Measurements from ENCODE around the gene CDHR3. TPM values are rescaled to one million over a fixed set of nuclear protein-coding genes. Genes with fewer than 3 reads are reported as not detected.

Gene CDHR3
- total RNA-seq, 2 donors from 2014 or later: 5.3 to 7.7 TPM

DNA sequence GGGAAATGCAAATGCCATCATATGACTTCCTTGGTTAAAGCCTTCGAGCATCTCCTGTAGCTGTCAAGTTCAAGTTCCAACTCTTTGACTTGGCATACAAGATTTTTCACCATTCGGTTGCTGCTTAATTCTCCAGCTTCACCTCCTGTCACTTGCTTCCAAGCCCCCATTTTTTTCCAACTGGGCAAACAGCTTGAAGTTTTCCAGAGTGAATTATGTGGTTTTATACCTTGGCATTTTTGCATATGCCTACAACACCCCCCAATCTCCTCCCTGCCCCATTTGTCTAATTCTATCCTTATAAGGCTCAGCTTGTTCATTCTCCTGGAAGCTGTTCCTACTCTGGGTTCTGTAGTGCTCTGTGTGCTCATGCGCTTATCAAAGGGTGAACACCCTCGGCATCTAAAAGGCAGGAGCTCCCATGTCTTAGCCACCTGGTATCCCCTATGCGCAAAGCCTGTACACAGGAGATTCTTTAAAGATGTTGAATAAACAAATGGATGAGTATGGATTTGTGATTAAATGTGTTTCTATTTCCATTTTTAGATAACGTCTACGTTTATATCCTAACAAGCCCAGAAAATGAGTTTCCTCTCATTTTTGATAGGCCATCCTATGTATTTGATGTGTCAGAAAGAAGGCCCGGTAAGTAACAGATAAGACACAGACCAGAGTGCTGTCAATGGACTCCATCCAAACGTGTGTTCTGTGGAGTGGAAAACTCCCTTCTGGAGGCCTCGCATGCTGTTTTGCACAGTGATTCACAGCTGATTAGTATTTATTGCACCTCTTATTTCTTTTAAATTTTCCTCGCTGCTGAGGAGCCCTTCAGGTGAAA is 52.5 kb downstream of the CDHR3 start:
- TF ChIP-seq, protein P1, sequence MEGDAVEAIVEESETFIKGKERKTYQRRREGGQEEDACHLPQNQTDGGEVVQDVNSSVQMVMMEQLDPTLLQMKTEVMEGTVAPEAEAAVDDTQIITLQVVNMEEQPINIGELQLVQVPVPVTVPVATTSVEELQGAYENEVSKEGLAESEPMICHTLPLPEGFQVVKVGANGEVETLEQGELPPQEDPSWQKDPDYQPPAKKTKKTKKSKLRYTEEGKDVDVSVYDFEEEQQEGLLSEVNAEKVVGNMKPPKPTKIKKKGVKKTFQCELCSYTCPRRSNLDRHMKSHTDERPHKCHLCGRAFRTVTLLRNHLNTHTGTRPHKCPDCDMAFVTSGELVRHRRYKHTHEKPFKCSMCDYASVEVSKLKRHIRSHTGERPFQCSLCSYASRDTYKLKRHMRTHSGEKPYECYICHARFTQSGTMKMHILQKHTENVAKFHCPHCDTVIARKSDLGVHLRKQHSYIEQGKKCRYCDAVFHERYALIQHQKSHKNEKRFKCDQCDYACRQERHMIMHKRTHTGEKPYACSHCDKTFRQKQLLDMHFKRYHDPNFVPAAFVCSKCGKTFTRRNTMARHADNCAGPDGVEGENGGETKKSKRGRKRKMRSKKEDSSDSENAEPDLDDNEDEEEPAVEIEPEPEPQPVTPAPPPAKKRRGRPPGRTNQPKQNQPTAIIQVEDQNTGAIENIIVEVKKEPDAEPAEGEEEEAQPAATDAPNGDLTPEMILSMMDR (IDR thresholded peaks at IDR 0.05): no peak
- no peak overlapping the region for H3K9ac ChIP-seq (ENCODE audit: low read depth in 2 of 2, low read length in 2 of 2)
- no peak overlapping the region for H3K27ac ChIP-seq
- intact Hi-C loops (cut with DNase I): no loop called here
- H3K4me1 ChIP-seq: no peaks in the 10 kb centered on the region
- H3K4me3 ChIP-seq: no peak overlapping the region
- no peak for DNase-seq
- no peaks in the 10 kb centered on the region for H3K9me3 ChIP-seq
- no peaks in the 10 kb centered on the region for H3K27me3 ChIP-seq
- no peaks in the 10 kb centered on the region for H3K36me3 ChIP-seq

GRCh38 chr7:106016331-106016730 is 53.3 kb downstream of the CDHR3 start:
- Histone ChIP-seq H3K9ac (ENCODE audit: low read depth in 2 of 2, low read length in 2 of 2) (no peak overlapping the region), H3K4me3 (no peak overlapping the region), H3K9me3 (no peaks in the 10 kb centered on the region), H3K27ac (no peak overlapping the region), H3K4me1 (no peaks in the 10 kb centered on the region), H3K27me3 (no peaks in the 10 kb centered on the region), H3K36me3 (no peaks in the 10 kb centered on the region)
- DNase-seq: no peak
- intact Hi-C loops (cut with DNase I): no loop called here
- TF ChIP-seq, protein P1 (IDR thresholded peaks at IDR 0.05): no peak

DNA sequence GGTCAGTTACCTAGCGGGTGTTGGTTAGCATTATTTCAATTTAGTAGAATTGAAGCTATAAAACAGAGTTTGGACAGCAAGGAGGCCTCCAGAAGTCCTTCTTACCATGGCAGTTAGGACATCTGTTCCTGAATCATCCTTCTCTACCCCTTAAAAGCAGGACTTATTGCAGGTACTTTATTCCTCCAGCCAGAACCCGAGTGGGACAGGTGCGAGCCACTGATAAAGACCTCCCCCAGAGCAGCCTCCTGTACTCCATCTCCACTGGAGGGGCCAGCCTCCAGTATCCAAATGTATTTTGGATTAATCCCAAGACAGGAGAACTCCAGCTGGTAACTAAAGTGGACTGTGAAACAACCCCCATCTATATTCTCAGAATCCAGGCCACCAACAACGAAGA is 54.6 kb downstream of the CDHR3 start:
- no peak overlapping the region for H3K27ac ChIP-seq
- no peaks in the 10 kb centered on the region for H3K36me3 ChIP-seq
- H3K4me3 ChIP-seq: no peak overlapping the region
- no peaks in the 10 kb centered on the region for H3K4me1 ChIP-seq
- H3K9ac ChIP-seq (ENCODE audit: low read depth in 2 of 2, low read length in 2 of 2): no peak overlapping the region
- DNase-seq: no peak
- intact Hi-C loops (cut with DNase I): no loop called here
- no peaks in the 10 kb centered on the region for H3K9me3 ChIP-seq
- TF ChIP-seq, protein P1 (IDR thresholded peaks at IDR 0.05): no peak
- no peaks in the 10 kb centered on the region for H3K27me3 ChIP-seq

- Histone ChIP-seq H3K36me3 (no peaks in the 10 kb centered on the region), H3K4me1 (no peaks in the 10 kb centered on the region), H3K9ac (ENCODE audit: low read depth in 2 of 2, low read length in 2 of 2) (no peak overlapping the region), H3K4me3 (no peak overlapping the region), H3K27me3 (no peaks in the 10 kb centered on the region), H3K27ac (no peak overlapping the region), H3K9me3 (no peaks in the 10 kb centered on the region)
- DNase-seq: no peak
- TF ChIP-seq, protein P1 (IDR thresholded peaks at IDR 0.05): no peak
- intact Hi-C loops (cut with DNase I): no loop called here
These were observed 55.8 kb downstream of the CDHR3 start for GRCh38 chr7:106018566-106019469.

GRCh38 chr7:106019470-106019820 is 56.4 kb downstream of the CDHR3 start:
- no peak overlapping the region for H3K9ac ChIP-seq (ENCODE audit: low read depth in 2 of 2, low read length in 2 of 2)
- H3K4me3 ChIP-seq: no peak overlapping the region
- no peak overlapping the region for H3K27ac ChIP-seq
- no peaks in the 10 kb centered on the region for H3K36me3 ChIP-seq
- intact Hi-C loops (cut with DNase I): no loop called here
- no peaks in the 10 kb centered on the region for H3K9me3 ChIP-seq
- DNase-seq: no peak
- no peaks in the 10 kb centered on the region for H3K27me3 ChIP-seq
- H3K4me1 ChIP-seq: no peaks in the 10 kb centered on the region
- TF ChIP-seq, protein P1 (IDR thresholded peaks at IDR 0.05): no peak
